HEK293 (cell line): ENCODE measurements around the gene MED29.
A peak's percentile ranks its signal among the peaks of the same experiment; 100 is the strongest.

Experiments used
- CTCF ChIA-PET: fragments of 350-600 bp; formaldehyde crosslinking; extraction: SDS; loops from one replicate; lab custom pipeline; 2021; ENCODE audit warnings: antibody characterized with exemption; lab: Yijun Ruan, JAX
- POLR2A ChIA-PET: fragments of 300-600 bp; formaldehyde crosslinking; extraction: SDS; loops from one replicate; lab custom pipeline; 2020; ENCODE audit warnings: antibody characterized with exemption, inconsistent platforms; lab: Yijun Ruan, JAX
- H3K27ac ChIP-seq: fragments of 200-500 bp; sonication (Bioruptor generic); 2 replicates; pipeline ENCODE4 v1.5.1; 2014; ENCODE audit warnings: low read depth, low read length, control low read depth, inconsistent platforms; ENCODE audit errors: extremely low read depth
- H3K36me3 ChIP-seq, 2 experiments: fragments of 200-500 bp in 1 of 2; sonication (Bioruptor generic) in 1 of 2; 1 replicate in 1 of 2; 2 replicates in 1 of 2; pipeline ENCODE4 v1.5.1; 2014 to 2017; ENCODE audit warnings: inconsistent platforms in 2 of 2, low read length in 2 of 2; ENCODE audit not compliant: control insufficient read depth in 2 of 2, insufficient read depth in 1 of 2
- H3K4me1 ChIP-seq: fragments of 200-500 bp; sonication (Bioruptor generic); 2 replicates; pipeline ENCODE4 v1.5.1; 2014; ENCODE audit warnings: mild to moderate bottlenecking, low read length, inconsistent platforms; ENCODE audit not compliant: control insufficient read depth, insufficient read depth
- H3K4me3 ChIP-seq: 2 replicates; pipeline ENCODE4 v1.5.1; 2011; ENCODE audit warnings: low read depth, mild to moderate bottlenecking, control low read depth, low read length, moderate library complexity
- H3K9me3 ChIP-seq: fragments of 200-500 bp; sonication (Bioruptor generic); 2 replicates; pipeline ENCODE4 v1.5.1; 2014; ENCODE audit warnings: low read depth, low read length, inconsistent platforms; ENCODE audit not compliant: control insufficient read depth, insufficient read depth
- BCL11A ChIP-seq: fragments of 450-650 bp; formaldehyde crosslinking; IDR thresholded peaks from 2 replicates; pipeline ENCODE4 v1.5.1; 2016; ENCODE audit warnings: low read depth, missing biosample characterization, missing genetic modification characterization
- GLIS2 ChIP-seq: fragments of 450-650 bp; formaldehyde crosslinking; IDR thresholded peaks from 2 replicates; pipeline ENCODE4 v1.5.1; 2016; ENCODE audit warnings: missing biosample characterization, missing genetic modification characterization
- HOXD13 ChIP-seq: sonication (generic); formaldehyde crosslinking; IDR thresholded peaks from 2 replicates; pipeline ENCODE4 v1.8.0; 2022; ENCODE audit warnings: missing genetic modification reagents, borderline replicate concordance
- KLF1 ChIP-seq: fragments of 450-650 bp; formaldehyde crosslinking; IDR thresholded peaks from 2 replicates; pipeline ENCODE4 v1.5.1; 2016; ENCODE audit warnings: missing biosample characterization, missing genetic modification characterization
- KLF16 ChIP-seq: fragments of 450-650 bp; formaldehyde crosslinking; IDR thresholded peaks from 2 replicates; pipeline ENCODE4 v1.5.1; 2017; ENCODE audit warnings: missing biosample characterization, missing genetic modification characterization
- KLF8 ChIP-seq: fragments of 450-650 bp; formaldehyde crosslinking; IDR thresholded peaks from 2 replicates; pipeline ENCODE4 v1.5.1; 2016; ENCODE audit warnings: missing biosample characterization, missing genetic modification characterization
- KLF9 ChIP-seq: fragments of 450-650 bp; formaldehyde crosslinking; IDR thresholded peaks from 2 replicates; pipeline ENCODE4 v1.5.1; 2016; ENCODE audit warnings: missing biosample characterization, missing genetic modification characterization, low read depth
- OSR2 ChIP-seq: fragments of 450-650 bp; formaldehyde crosslinking; IDR thresholded peaks from 2 replicates; pipeline ENCODE4 v1.5.1; 2016; ENCODE audit warnings: missing biosample characterization, missing genetic modification characterization
- SP7 ChIP-seq: fragments of 450-650 bp; formaldehyde crosslinking; IDR thresholded peaks from 2 replicates; pipeline ENCODE4 v1.5.1; 2016; ENCODE audit warnings: missing biosample characterization, missing genetic modification characterization
- YY2 ChIP-seq: fragments of 450-650 bp; formaldehyde crosslinking; IDR thresholded peaks from 2 replicates; pipeline ENCODE4 v1.5.1; 2016; ENCODE audit warnings: missing biosample characterization, missing genetic modification characterization
- ZBTB11 ChIP-seq: fragments of 450-650 bp; formaldehyde crosslinking; conservative IDR thresholded peaks from 2 replicates; pipeline ENCODE4 v1.5.1; 2016; ENCODE audit warnings: low read depth, missing biosample characterization, missing genetic modification characterization
- ZBTB21 ChIP-seq: fragments of 450-650 bp; formaldehyde crosslinking; IDR thresholded peaks from 2 replicates; pipeline ENCODE4 v1.5.1; 2017; ENCODE audit warnings: missing biosample characterization, missing genetic modification characterization
- ZBTB6 ChIP-seq: fragments of 450-650 bp; formaldehyde crosslinking; IDR thresholded peaks from 2 replicates; pipeline ENCODE4 v1.5.1; 2017; ENCODE audit warnings: missing biosample characterization, missing genetic modification characterization
- ZNF18 ChIP-seq: fragments of 450-650 bp; formaldehyde crosslinking; IDR thresholded peaks from 2 replicates; pipeline ENCODE4 v1.5.1; 2016; ENCODE audit warnings: missing biosample characterization, missing genetic modification characterization
- ZNF248 ChIP-seq: fragments of 450-650 bp; formaldehyde crosslinking; IDR thresholded peaks from 2 replicates; pipeline ENCODE4 v1.5.1; 2017; ENCODE audit warnings: missing biosample characterization, missing genetic modification characterization
- ZNF324 ChIP-seq: fragments of 450-650 bp; formaldehyde crosslinking; IDR thresholded peaks from 2 replicates; pipeline ENCODE4 v1.5.1; 2016; ENCODE audit warnings: missing biosample characterization, missing genetic modification characterization
- ZNF366 ChIP-seq: fragments of 450-650 bp; formaldehyde crosslinking; conservative IDR thresholded peaks from 2 replicates; pipeline ENCODE4 v1.5.1; 2016; ENCODE audit warnings: missing biosample characterization, missing genetic modification characterization
- ZNF48 ChIP-seq: fragments of 450-650 bp; formaldehyde crosslinking; IDR thresholded peaks from 2 replicates; pipeline ENCODE4 v1.5.1; 2016; ENCODE audit warnings: missing biosample characterization, missing genetic modification characterization
- ZNF544 ChIP-seq: fragments of 450-650 bp; formaldehyde crosslinking; IDR thresholded peaks from 2 replicates; pipeline ENCODE4 v1.5.0; 2017; ENCODE audit warnings: missing biosample characterization, missing genetic modification characterization
- ZNF629 ChIP-seq: fragments of 450-650 bp; formaldehyde crosslinking; IDR thresholded peaks from 2 replicates; pipeline ENCODE4 v1.5.1; 2017; ENCODE audit warnings: missing biosample characterization, missing genetic modification characterization
- ZNF76 ChIP-seq: fragments of 450-650 bp; formaldehyde crosslinking; IDR thresholded peaks from 2 replicates; pipeline ENCODE4; 2016; ENCODE audit warnings: low read depth, missing biosample characterization, missing genetic modification characterization, borderline replicate concordance
- ZNF768 ChIP-seq: fragments of 450-650 bp; formaldehyde crosslinking; IDR thresholded peaks from 2 replicates; pipeline ENCODE4 v1.5.1; 2018; ENCODE audit warnings: missing biosample characterization, mild to moderate bottlenecking, missing genetic modification characterization
- ZSCAN16 ChIP-seq: fragments of 450-650 bp; formaldehyde crosslinking; IDR thresholded peaks from 2 replicates; pipeline ENCODE4 v1.5.1; 2016; ENCODE audit warnings: missing biosample characterization, missing genetic modification characterization
- ZXDB ChIP-seq: fragments of 450-650 bp; formaldehyde crosslinking; IDR thresholded peaks from 2 replicates; pipeline ENCODE4 v1.5.1; 2016; ENCODE audit warnings: missing biosample characterization, missing genetic modification characterization
- TF ChIP-seq, protein P1 (sequence below): fragments of 450-650 bp; formaldehyde crosslinking; IDR thresholded peaks from 2 replicates; pipeline ENCODE4 v1.5.1; 2016; ENCODE audit warnings: missing biosample characterization, missing genetic modification characterization
- TF ChIP-seq, protein P2 (sequence below): fragments of 450-650 bp; formaldehyde crosslinking; IDR thresholded peaks from 2 replicates; pipeline ENCODE4 v1.5.1; 2016; ENCODE audit warnings: missing biosample characterization, missing genetic modification characterization

The MED29 gene

DNA sequence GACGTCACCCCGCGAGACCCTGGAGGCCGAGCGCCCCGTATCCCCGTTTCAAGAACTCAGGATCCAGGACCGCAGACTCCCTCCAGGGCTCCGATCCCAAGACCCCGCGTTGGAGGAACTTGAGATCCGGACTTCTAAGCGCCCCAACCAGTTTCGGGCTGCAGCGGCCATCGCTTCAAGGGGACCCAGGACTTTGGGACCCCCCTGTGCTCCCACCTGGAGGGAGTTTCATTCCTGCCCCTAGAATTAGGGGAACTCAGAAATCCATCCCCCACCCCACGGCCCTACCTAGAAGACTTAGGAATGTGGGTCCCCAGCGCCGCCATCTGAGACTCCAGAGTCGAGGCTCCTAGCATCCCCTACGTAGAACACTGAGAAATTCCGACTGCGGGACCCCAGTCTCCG, 21.7 kb downstream of the MED29 start (continued):
- 0 out of 2 replicates have a peak, but pooled peaks have one; percentile 0 for TF ChIP-seq YY2 (tag by site-specific recombination)
- TF ChIP-seq OSR2 (tag by site-specific recombination), result no peak
- 0 out of 2 replicates have a peak, but pooled peaks have one; percentile 58 for TF ChIP-seq ZNF544 (tag by site-specific recombination)

DNA sequence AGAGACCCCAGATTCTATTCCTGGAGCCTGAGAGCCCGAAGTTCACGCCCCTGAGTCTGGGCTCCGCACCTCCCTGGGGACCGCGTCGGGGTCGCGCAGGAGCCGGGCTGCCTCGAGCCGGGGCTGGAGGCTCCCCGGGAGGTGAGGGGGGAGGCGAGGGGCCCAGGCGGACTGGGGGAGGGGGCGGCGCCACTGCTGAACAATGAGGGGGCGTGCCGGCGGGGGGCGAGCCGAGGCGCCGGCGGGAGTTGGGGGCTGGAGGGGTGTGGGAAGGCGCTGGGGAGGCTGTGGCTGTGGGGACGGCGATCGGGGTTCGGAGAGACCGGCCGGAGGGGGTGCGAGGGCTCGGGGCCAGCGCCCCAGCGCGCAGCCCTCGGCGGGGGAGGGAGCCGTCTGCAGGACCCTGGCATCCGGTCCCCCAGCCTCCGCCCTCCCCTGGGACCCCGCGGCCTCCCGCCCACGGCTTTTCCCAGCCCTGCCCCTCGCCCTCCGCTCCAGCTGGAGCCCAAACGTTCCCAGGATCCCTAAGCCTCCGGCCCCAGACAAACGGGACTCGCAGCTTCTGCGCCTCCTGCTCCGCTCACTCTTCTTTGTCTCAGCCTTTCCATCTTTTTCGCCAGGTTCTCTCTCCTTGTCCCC, 22.2 kb downstream of the MED29 start:
- H3K4me3 ChIP-seq, result peak overlapping the region; percentile 69
- H3K9me3 ChIP-seq, result no peaks in the 10 kb centered on the region
- peaks cover 31% of the 10 kb centered on the region for H3K4me1 ChIP-seq
- ChIA-PET CTCF (interaction anchor here (0.6 to 2.6 kb wide), 14 partner anchors 10 to 427 kb away, joined by 3 to 16 read pairs (median 3); partner anchors contain the start of genes MED29, PAF1 and RPS16), POLR2A (interaction anchor here (1.1 to 2.3 kb wide), 7 partner anchors 11 to 32 kb away, joined by 3 to 68 read pairs (median 12); partner anchors contain the start of genes MED29, PAF1, RPS16 and SUPT5H)
- H3K36me3 ChIP-seq, result peaks cover 29 to 33% of the 10 kb centered on the region in 2 experiments; a peak in 2 of 3 replicates
- H3K27ac ChIP-seq, result peak overlapping the region; percentile 91
- TF ChIP-seq GLIS2 (tag by site-specific recombination) (peak; percentile 96), BCL11A (tag by site-specific recombination) (0 out of 2 replicates have a peak, but pooled peaks have one; percentile 14), KLF8 (tag by site-specific recombination) (peak; percentile 73; the same call in 1 of the 2 replicates), ZNF18 (no peak), KLF9 (peak; percentile 92), YY2 (tag by site-specific recombination) (no peak), ZBTB6 (peak; percentile 54; the same call in 1 of the 2 replicates), ZBTB21 (tag by site-specific recombination) (peak; percentile 19; the same call in 1 of the 2 replicates), ZNF248 (no peak), ZXDB (0 out of 2 replicates have a peak, but pooled peaks have one; percentile 9), SP7 (tag by site-specific recombination) (peak; percentile 39; the same call in 1 of the 2 replicates), ZSCAN16 (tag by site-specific recombination) (no peak), ZNF48 (no peak), ZBTB11 (tag by site-specific recombination) (peak; percentile 65), KLF1 (tag by site-specific recombination) (peak; percentile 68; the same call in 1 of the 2 replicates), ZNF366 (tag by site-specific recombination) (peak; percentile 37; the same call in 1 of the 2 replicates), HOXD13 (CRISPR knock-in tag) (no peak), ZNF76 (peak; percentile 91), ZNF324 (no peak), ZNF629 (tag by site-specific recombination) (no peak), KLF16 (tag by site-specific recombination) (peak; percentile 47; the same call in 1 of the 2 replicates), ZNF768 (tag by site-specific recombination) (no peak)
- TF ChIP-seq, protein P1, sequence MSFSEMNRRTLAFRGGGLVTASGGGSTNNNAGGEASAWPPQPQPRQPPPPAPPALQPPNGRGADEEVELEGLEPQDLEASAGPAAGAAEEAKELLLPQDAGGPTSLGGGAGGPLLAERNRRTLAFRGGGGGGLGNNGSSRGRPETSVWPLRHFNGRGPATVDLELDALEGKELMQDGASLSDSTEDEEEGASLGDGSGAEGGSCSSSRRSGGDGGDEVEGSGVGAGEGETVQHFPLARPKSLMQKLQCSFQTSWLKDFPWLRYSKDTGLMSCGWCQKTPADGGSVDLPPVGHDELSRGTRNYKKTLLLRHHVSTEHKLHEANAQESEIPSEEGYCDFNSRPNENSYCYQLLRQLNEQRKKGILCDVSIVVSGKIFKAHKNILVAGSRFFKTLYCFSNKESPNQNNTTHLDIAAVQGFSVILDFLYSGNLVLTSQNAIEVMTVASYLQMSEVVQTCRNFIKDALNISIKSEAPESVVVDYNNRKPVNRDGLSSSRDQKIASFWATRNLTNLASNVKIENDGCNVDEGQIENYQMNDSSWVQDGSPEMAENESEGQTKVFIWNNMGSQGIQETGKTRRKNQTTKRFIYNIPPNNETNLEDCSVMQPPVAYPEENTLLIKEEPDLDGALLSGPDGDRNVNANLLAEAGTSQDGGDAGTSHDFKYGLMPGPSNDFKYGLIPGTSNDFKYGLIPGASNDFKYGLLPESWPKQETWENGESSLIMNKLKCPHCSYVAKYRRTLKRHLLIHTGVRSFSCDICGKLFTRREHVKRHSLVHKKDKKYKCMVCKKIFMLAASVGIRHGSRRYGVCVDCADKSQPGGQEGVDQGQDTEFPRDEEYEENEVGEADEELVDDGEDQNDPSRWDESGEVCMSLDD (tag by site-specific recombination), result peak; percentile 48
- TF ChIP-seq, protein P2, sequence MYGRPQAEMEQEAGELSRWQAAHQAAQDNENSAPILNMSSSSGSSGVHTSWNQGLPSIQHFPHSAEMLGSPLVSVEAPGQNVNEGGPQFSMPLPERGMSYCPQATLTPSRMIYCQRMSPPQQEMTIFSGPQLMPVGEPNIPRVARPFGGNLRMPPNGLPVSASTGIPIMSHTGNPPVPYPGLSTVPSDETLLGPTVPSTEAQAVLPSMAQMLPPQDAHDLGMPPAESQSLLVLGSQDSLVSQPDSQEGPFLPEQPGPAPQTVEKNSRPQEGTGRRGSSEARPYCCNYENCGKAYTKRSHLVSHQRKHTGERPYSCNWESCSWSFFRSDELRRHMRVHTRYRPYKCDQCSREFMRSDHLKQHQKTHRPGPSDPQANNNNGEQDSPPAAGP (tag by site-specific recombination), result peak; percentile 73
